HCT116 (cell line): ENCODE results near the gene FAM131A. TPM values are rescaled to one million over a fixed set of nuclear protein-coding genes. Genes with fewer than 3 reads are reported as not detected.

Source experiments
- ATAC-seq: fragments of 200-7000 bp; cut with Tn5 transposase; 2 replicates; pipeline ENCODE4 v1.9.1; 2020; ENCODE audit warnings: mild to moderate bottlenecking, moderate library complexity
- BruUV-seq: library from RNA; stranded (reverse); fragments of 400-500 nt; replicated peaks from 2 replicates; lab custom pipeline; 2021; lab: Mats Ljungman, UMichigan
- CTCF ChIA-PET: fragments of 300-600 bp; sonication (Branson Sonifier 250); formaldehyde crosslinking; loops from one replicate; lab custom pipeline; 2021; ENCODE audit warnings: antibody characterized with exemption; lab: Charles Lee
- POLR2A ChIA-PET: fragments of 300-600, 350-600 bp; sonication (Branson Sonifier 250); formaldehyde crosslinking; loops from one replicate; lab custom pipeline; 2021; ENCODE audit warnings: antibody characterized with exemption; lab: Charles Lee
- RAD21 ChIA-PET, 2 experiments: fragments of 300-600 bp; sonication (Branson Sonifier 250); formaldehyde crosslinking; loops; one replicate each; lab custom pipeline; 2023; ENCODE audit warnings: low total read pairs in 2 of 2; ENCODE audit not compliant: uncharacterized antibody in 2 of 2, unreplicated experiment in 2 of 2, low non-redundant PET in 1 of 2; lab: Charles Lee
- DNase-seq: peaks from one replicate; pipeline ENCODE4 v3.0.0-alpha.2; 2010; ENCODE audit warnings: low read depth, low spot score
- H2AFZ ChIP-seq: fragments of 200-600 bp; shearing (Covaris generic), sonication (generic); 2 replicates; pipeline ENCODE4 v1.6.1; 2017; ENCODE audit warnings: low read depth, mixed run types, mixed read lengths, antibody characterized with exemption, low read length; ENCODE audit not compliant: poor library complexity, severe bottlenecking
- H3K27ac ChIP-seq: 2 replicates; pipeline ENCODE4 v1.5.1; 2012; ENCODE audit warnings: low read depth, low read length
- H3K27me3 ChIP-seq: fragments of 200-600 bp; sonication (generic); 2 replicates; pipeline ENCODE4 v1.6.1; 2016; ENCODE audit warnings: mixed run types, low read length, mixed read lengths; ENCODE audit not compliant: insufficient read depth
- H3K36me3 ChIP-seq, 2 experiments: fragments of 200-500 bp in 1 of 2; fragments of 200-600 bp in 1 of 2; sonication (Bioruptor generic) in 1 of 2; sonication (generic) in 1 of 2; 2 replicates each; pipeline versions ENCODE4 v1.5.1 to v1.6.1; 2014 to 2016; ENCODE audit warnings: low read length in 2 of 2, inconsistent platforms in 1 of 2, mixed read lengths in 1 of 2, mixed run types in 1 of 2; ENCODE audit not compliant: insufficient read depth in 2 of 2, control insufficient read depth in 1 of 2
- H3K4me1 ChIP-seq, 2 experiments: fragments of 200-600 bp in 1 of 2; sonication (generic) in 1 of 2; 2 replicates each; pipeline versions ENCODE4 v1.5.1 to v1.6.1; 2012 to 2017; ENCODE audit warnings: low read length in 2 of 2, inconsistent platforms in 1 of 2, mild to moderate bottlenecking in 1 of 2, mixed read lengths in 1 of 2, mixed run types in 1 of 2, moderate library complexity in 1 of 2; ENCODE audit not compliant: insufficient read depth in 2 of 2, control insufficient read depth in 1 of 2
- H3K4me2 ChIP-seq: fragments of 200-600 bp; sonication (generic); 2 replicates; pipeline ENCODE4 v1.6.1; 2017; ENCODE audit warnings: mixed run types, low read length, mixed read lengths
- H3K4me3 ChIP-seq, 2 experiments: fragments of 200-600 bp in 1 of 2; sonication (generic) in 1 of 2; replicated peaks in 1 of 2; 2 replicates each; pipeline ENCODE4 v1.5.1; 2011 to 2016; ENCODE audit warnings: low read length in 2 of 2, control low read depth in 1 of 2, low read depth in 1 of 2, mild to moderate bottlenecking in 1 of 2, mixed read lengths in 1 of 2, mixed run types in 1 of 2
- H3K79me2 ChIP-seq: fragments of 200-600 bp; sonication (generic); 2 replicates; pipeline ENCODE4 v1.6.1; 2017; ENCODE audit warnings: mild to moderate bottlenecking, mixed run types, low read length, moderate library complexity, mixed read lengths; ENCODE audit not compliant: insufficient read depth
- H3K9ac ChIP-seq: fragments of 200-600 bp; sonication (generic); 2 replicates; pipeline ENCODE4 v1.6.1; 2016; ENCODE audit warnings: low read length, mixed read lengths
- H3K9me2 ChIP-seq: fragments of 200-600 bp; sonication (generic), shearing (Covaris generic); 2 replicates; pipeline ENCODE4 v1.6.1; 2017; ENCODE audit warnings: mixed run types, mild to moderate bottlenecking, moderate library complexity; ENCODE audit not compliant: insufficient read depth
- H3K9me3 ChIP-seq, 2 experiments: fragments of 200-500 bp in 1 of 2; fragments of 200-600 bp in 1 of 2; sonication (Bioruptor generic) in 1 of 2; sonication (generic) in 1 of 2; 2 replicates each; pipeline ENCODE4 v1.6.1; 2014 to 2017; ENCODE audit warnings: low read length in 2 of 2, mixed read lengths in 2 of 2, inconsistent platforms in 1 of 2, low read depth in 1 of 2, mild to moderate bottlenecking in 1 of 2, mixed run types in 1 of 2, moderate library complexity in 1 of 2; ENCODE audit not compliant: control insufficient read depth in 1 of 2, insufficient read depth in 1 of 2
- H4K20me1 ChIP-seq: fragments of 200-600 bp; sonication (generic), shearing (Covaris generic); 2 replicates; pipeline ENCODE4 v1.6.1; 2017; ENCODE audit warnings: mixed run types, mild to moderate bottlenecking, moderate library complexity; ENCODE audit not compliant: insufficient read depth
- CBX3 ChIP-seq: IDR thresholded peaks from 2 replicates; pipeline ENCODE4 v1.6.1; 2012; ENCODE audit warnings: low read depth
- EGR1 ChIP-seq: IDR thresholded peaks from 2 replicates; pipeline ENCODE4 v1.6.1; 2012; ENCODE audit warnings: low read depth
- POLR2AphosphoS5 ChIP-seq: IDR thresholded peaks from 2 replicates; pipeline ENCODE4 v1.6.1; 2011; ENCODE audit warnings: mild to moderate bottlenecking, low read depth, low read length, moderate library complexity
- intact Hi-C: fragments of 100-400 bp; cut with micrococcal nuclease; formaldehyde crosslinking; loops from 2 replicates; pipeline ENCODE4 v1.10.0; 2022
- total RNA-seq: library from RNA; stranded (reverse); gene quantifications from one replicate; pipeline ENCODE4 v1.2.1, GENCODE V29; 2021; ENCODE audit not compliant: unreplicated experiment

The FAM131A gene
- total RNA-seq, 1 experiment from 2014 or later: 17.8 TPM

DNA sequence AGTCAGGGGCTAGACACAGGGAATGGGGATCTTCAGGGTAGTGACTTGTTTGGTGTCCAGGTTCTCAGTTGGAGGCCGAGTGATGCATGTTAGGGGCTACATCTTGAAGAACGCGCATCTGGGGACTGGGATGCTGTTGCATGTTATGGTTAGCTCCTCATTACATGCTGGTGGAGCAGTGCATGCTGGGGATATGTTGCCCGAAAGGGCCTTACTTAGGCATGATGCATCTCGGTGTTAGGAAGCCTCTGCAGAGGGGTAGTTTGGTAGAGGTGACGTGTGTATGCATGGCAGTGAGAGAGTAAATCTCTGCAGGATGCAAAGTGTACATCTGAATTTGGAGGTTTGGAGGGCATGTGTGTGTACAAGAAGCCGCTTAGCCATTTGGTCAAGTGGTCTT lies 20.6 kb upstream of the FAM131A start:
- TF ChIP-seq CBX3: no peak
- Histone ChIP-seq H2AFZ (no peak overlapping the region), H3K4me3 (peak overlapping the region in 1 of 2 experiments; percentile 98; a peak in 3 of 4 replicates), H4K20me1 (peaks cover 31% of the 10 kb centered on the region; the same call in 1 of the 2 replicates), H3K9me3 (no peaks in the 10 kb centered on the region), H3K9me2 (no peaks in the 10 kb centered on the region), H3K4me2 (peak overlapping the region; percentile 82), H3K27ac (peak overlapping the region; percentile 87), H3K9ac (peak overlapping the region; percentile 99; the same call in 1 of the 2 replicates), H3K27me3 (no peaks in the 10 kb centered on the region), H3K4me1 (peaks cover 46 to 62% of the 10 kb centered on the region in 2 experiments), H3K79me2 (peaks cover 71% of the 10 kb centered on the region), H3K36me3 (peaks cover 17 to 42% of the 10 kb centered on the region in 2 experiments)
- ChIA-PET POLR2A (no interaction called here), RAD21 (no interaction called here), CTCF (no interaction called here)
- ATAC-seq (no peak), DNase-seq (no peak)
- no TSS peak for BruUV-seq
- intact Hi-C loops: no loop called here

DNA sequence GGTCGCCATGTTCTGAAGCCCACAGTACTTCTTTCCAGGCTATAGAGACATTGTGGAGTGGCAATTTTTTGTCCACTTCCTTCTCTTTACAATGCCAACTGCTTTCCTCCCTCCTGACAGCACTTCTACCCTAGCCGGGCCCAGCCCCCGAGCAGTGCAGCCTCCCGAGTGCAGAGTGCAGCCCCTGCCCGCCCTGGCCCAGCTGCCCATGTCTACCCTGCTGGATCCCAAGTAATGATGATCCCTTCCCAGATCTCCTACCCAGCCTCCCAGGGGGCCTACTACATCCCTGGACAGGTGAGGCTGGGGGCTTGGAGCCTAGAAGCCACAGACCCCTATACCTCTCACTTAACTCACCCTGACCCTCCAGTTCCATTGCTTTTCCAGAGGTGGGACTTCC lies 20.2 kb upstream of the FAM131A start:
- ATAC-seq: no peak
- no peaks in the 10 kb centered on the region for H3K9me2 ChIP-seq
- peak overlapping the region; percentile 82 for H3K4me2 ChIP-seq
- TSS peak; percentile 33 for BruUV-seq
- H2AFZ ChIP-seq: no peak overlapping the region
- H4K20me1 ChIP-seq: peaks cover 33% of the 10 kb centered on the region; the same call in 1 of the 2 replicates
- TF ChIP-seq EGR1: no peak
- 0 out of 2 replicates have a peak, but pooled peaks have one; percentile 1 for TF ChIP-seq POLR2AphosphoS5
- intact Hi-C loops: no loop called here
- peaks cover 46 to 62% of the 10 kb centered on the region in 2 experiments for H3K4me1 ChIP-seq
- no peak overlapping the region for H3K4me3 ChIP-seq
- peak overlapping the region; percentile 87 for H3K27ac ChIP-seq
- peaks cover 21 to 46% of the 10 kb centered on the region in 2 experiments for H3K36me3 ChIP-seq
- H3K9me3 ChIP-seq: no peaks in the 10 kb centered on the region
- ChIA-PET CTCF (no interaction called here), POLR2A (interaction anchor here (0.9 kb wide), 1 partner anchor 28 kb away, joined by 3 read pairs; no protein-coding TSS in a partner anchor), RAD21 (no interaction called here)
- H3K27me3 ChIP-seq: no peaks in the 10 kb centered on the region
- H3K79me2 ChIP-seq: peaks cover 75% of the 10 kb centered on the region
- H3K9ac ChIP-seq: peak overlapping the region; percentile 99; the same call in 1 of the 2 replicates
- no peak for DNase-seq
